GM23338 (cell line): ENCODE measurements around the gene USP15. TPM values are rescaled to one million over a fixed set of nuclear protein-coding genes. Genes with fewer than 3 reads are reported as not detected.

Experiments used
- ATAC-seq: fragments of 200-7000 bp; cut with Tn5 transposase; 3 replicates; pipeline ENCODE4 v1.9.1; 2020
- DNase-seq: peaks from one replicate; pipeline ENCODE4 v3.0.0-alpha.2; 2015; ENCODE audit warnings: low spot score
- H2AFZ ChIP-seq: fragments of 200-600 bp; sonication (generic); 2 replicates; pipeline ENCODE4 v1.8.0; 2016; ENCODE audit warnings: antibody characterized with exemption, mild to moderate bottlenecking, moderate library complexity
- H3F3A ChIP-seq: fragments of 200-600 bp; sonication (generic); replicated peaks from 2 replicates; pipeline ENCODE4 v1.8.0; 2017; ENCODE audit warnings: antibody characterized with exemption, mixed run types, low read depth
- H3K27ac ChIP-seq: fragments of 200-600 bp; sonication (generic); 2 replicates; pipeline ENCODE4 v1.6.1; 2016; ENCODE audit warnings: low read depth
- H3K27me3 ChIP-seq: fragments of 200-600 bp; sonication (generic); 2 replicates; pipeline ENCODE4 v1.8.0; 2016; ENCODE audit warnings: mild to moderate bottlenecking, mixed run types, moderate library complexity; ENCODE audit not compliant: insufficient read depth
- H3K36me3 ChIP-seq: fragments of 200-600 bp; sonication (generic); 2 replicates; pipeline ENCODE4 v1.8.0; 2016; ENCODE audit warnings: mild to moderate bottlenecking; ENCODE audit not compliant: insufficient read depth
- H3K4me1 ChIP-seq: fragments of 200-600 bp; sonication (generic); 2 replicates; pipeline ENCODE4 v1.8.0; 2016; ENCODE audit warnings: mild to moderate bottlenecking, moderate library complexity; ENCODE audit not compliant: insufficient read depth
- H3K4me2 ChIP-seq: fragments of 200-600 bp; sonication (generic); 2 replicates; pipeline ENCODE4 v1.7.1; 2017; ENCODE audit warnings: mixed run types
- H3K4me3 ChIP-seq: fragments of 200-600 bp; sonication (generic); 2 replicates; pipeline ENCODE4 v1.6.1; 2016; ENCODE audit warnings: mixed run types
- H3K79me2 ChIP-seq: fragments of 200-600 bp; sonication (generic); replicated peaks from 2 replicates; pipeline ENCODE4 v1.8.0; 2017; ENCODE audit warnings: mild to moderate bottlenecking; ENCODE audit not compliant: insufficient read depth
- H3K9me2 ChIP-seq: fragments of 200-600 bp; sonication (generic); 2 replicates; pipeline ENCODE4 v1.8.0; 2017; ENCODE audit not compliant: insufficient read depth
- H4K20me1 ChIP-seq: fragments of 200-600 bp; sonication (generic); replicated peaks from 2 replicates; pipeline ENCODE4 v1.8.0; 2017; ENCODE audit warnings: mild to moderate bottlenecking; ENCODE audit not compliant: insufficient read depth
- H3K27ac Mint-ChIP-seq: 2 replicates; pipeline ENCODE4 v1.8.0; 2020; ENCODE audit warnings: inconsistent platforms, mild to moderate bottlenecking, moderate library complexity, mixed read lengths
- H3K27me3 Mint-ChIP-seq: 3 replicates; pipeline ENCODE4 v1.8.0; 2022; ENCODE audit warnings: low read depth, mild to moderate bottlenecking, moderate library complexity, mixed read lengths, inconsistent platforms; ENCODE audit not compliant: insufficient read depth, poor library complexity
- H3K36me3 Mint-ChIP-seq: 3 replicates; pipeline ENCODE4 v1.8.0; 2021; ENCODE audit warnings: low read depth, mild to moderate bottlenecking, inconsistent platforms, moderate library complexity, mixed read lengths
- H3K4me1 Mint-ChIP-seq: 3 replicates; pipeline ENCODE4 v1.8.0; 2020; ENCODE audit warnings: mild to moderate bottlenecking, inconsistent platforms, mixed read lengths
- H3K4me3 Mint-ChIP-seq: 3 replicates; pipeline ENCODE4 v1.8.0; 2021; ENCODE audit warnings: moderate library complexity, mild to moderate bottlenecking, inconsistent platforms, mixed read lengths
- H3K9me3 Mint-ChIP-seq: 3 replicates; pipeline ENCODE4 v1.8.0; 2020; ENCODE audit warnings: moderate library complexity, mild to moderate bottlenecking, inconsistent platforms, mixed read lengths
- CREB1 ChIP-seq: fragments of 250-450 bp; sonication (Bioruptor Pico); IDR thresholded peaks from 2 replicates; pipeline ENCODE4 v1.5.0; 2020; ENCODE audit warnings: low read depth, mild to moderate bottlenecking, moderate library complexity
- CTCF ChIP-seq, 2 experiments: fragments of 200-600 bp in 1 of 2; sonication (generic) in 1 of 2; conservative IDR thresholded peaks; 2 replicates each; pipeline versions ENCODE4 v1.5.1 to v1.6.1; 2016 to 2017; ENCODE audit warnings: antibody characterized with exemption in 2 of 2, low read depth in 2 of 2, mild to moderate bottlenecking in 2 of 2, moderate library complexity in 1 of 2
- ETS1 ChIP-seq: IDR thresholded peaks from 2 replicates; pipeline ENCODE4 v1.6.1; 2016; ENCODE audit warnings: antibody characterized with exemption
- EZH2phosphoT487 ChIP-seq: fragments of 200-600 bp; sonication (generic); IDR thresholded peaks from one replicate; pipeline ENCODE4 v1.8.1; 2018; ENCODE audit warnings: antibody characterized with exemption; ENCODE audit not compliant: unreplicated experiment
- JUNB ChIP-seq: IDR thresholded peaks from one replicate; pipeline ENCODE4 v1.6.1; 2016; ENCODE audit warnings: antibody characterized with exemption; ENCODE audit not compliant: unreplicated experiment
- NANOG ChIP-seq: IDR thresholded peaks from 2 replicates; pipeline ENCODE4 v1.6.1; 2016; ENCODE audit warnings: antibody characterized with exemption, borderline replicate concordance
- POLR2AphosphoS5 ChIP-seq: IDR thresholded peaks from 2 replicates; pipeline ENCODE4 v1.6.1; 2016; ENCODE audit warnings: antibody characterized with exemption, low read depth
- REST ChIP-seq: IDR thresholded peaks from one replicate; pipeline ENCODE4 v1.6.1; 2018; ENCODE audit warnings: antibody characterized with exemption; ENCODE audit not compliant: unreplicated experiment
- STAT1 ChIP-seq: IDR thresholded peaks from one replicate; pipeline ENCODE4 v1.6.1; 2016; ENCODE audit warnings: antibody characterized with exemption; ENCODE audit not compliant: unreplicated experiment
- ZNF114 ChIP-seq: fragments of 250-450 bp; sonication (Bioruptor Pico); IDR thresholded peaks from 2 replicates; pipeline ENCODE4 v1.5.0; 2020; ENCODE audit warnings: mild to moderate bottlenecking, moderate library complexity
- ZNF331 ChIP-seq: fragments of 250-450 bp; sonication (Bioruptor Pico); IDR thresholded peaks from 2 replicates; pipeline ENCODE4 v1.5.0; 2020; ENCODE audit warnings: low read depth, mild to moderate bottlenecking, moderate library complexity
- ZNF462 ChIP-seq: fragments of 250-450 bp; sonication (Bioruptor Pico); IDR thresholded peaks from 2 replicates; pipeline ENCODE4 v1.5.0; 2020; ENCODE audit warnings: mild to moderate bottlenecking, moderate library complexity
- polyA plus RNA-seq: library from polyadenylated mRNA; unstranded; fragments of >200 nt; fragmentation: Nextera tagmentation; extraction: Ambion mirVana; gene quantifications from 2 replicates; pipeline ENCODE4 v1.2.1, GENCODE V29; 2016
- total RNA-seq: library from RNA; depleted of rRNA; stranded (reverse); fragments of >200 nt; shearing (Covaris generic); gene quantifications from 2 replicates; pipeline ENCODE4 v1.2.3, GENCODE V29; 2014

The USP15 gene
- total and polyA plus RNA-seq, 2 experiments from 2014 or later: 29.5 to 60.3 TPM

GRCh38 chr12:62296001-62296400, 35.8 kb downstream of the USP15 start (continued):
- no peak for TF ChIP-seq EZH2phosphoT487
- TF ChIP-seq CREB1 (CRISPR knock-in tag): no peak
- no peak for TF ChIP-seq POLR2AphosphoS5
- no peak for TF ChIP-seq CTCF (conservative IDR thresholded peaks at IDR 0.05; ENCODE audit: low read depth in 2 of 2)
- no peak for TF ChIP-seq STAT1
- TF ChIP-seq NANOG: no peak

GRCh38 chr12:62297321-62297720, 37.1 kb downstream of the USP15 start:
- H3K9me3 Mint-ChIP-seq: no peaks in the 10 kb centered on the region
- Histone ChIP-seq H4K20me1 (no peaks in the 10 kb centered on the region), H3K27me3 (no peaks in the 10 kb centered on the region), H3K27ac (no peak overlapping the region), H3K9me2 (no peaks in the 10 kb centered on the region), H3K4me2 (no peak overlapping the region), H3K79me2 (peaks cover 21% of the 10 kb centered on the region; the same call in 1 of the 2 replicates), H3K4me3 (no peak overlapping the region), H3K4me1 (no peaks in the 10 kb centered on the region), H3F3A (no peaks in the 10 kb centered on the region), H2AFZ (no peak overlapping the region), H3K36me3 (no peaks in the 10 kb centered on the region)
- H3K4me3 Mint-ChIP-seq: no peak overlapping the region
- TF ChIP-seq EZH2phosphoT487 (no peak), ZNF331 (CRISPR knock-in tag) (no peak), ZNF114 (CRISPR knock-in tag) (no peak), ETS1 (no peak), NANOG (no peak), POLR2AphosphoS5 (no peak), ZNF462 (no peak), STAT1 (no peak), JUNB (no peak), CREB1 (CRISPR knock-in tag) (no peak), REST (no peak)
- DNase-seq: no peak
- H3K27me3 Mint-ChIP-seq: peaks cover 4% of the 10 kb centered on the region
- H3K4me1 Mint-ChIP-seq: peaks cover 9% of the 10 kb centered on the region
- H3K27ac Mint-ChIP-seq: no peak overlapping the region
- no peak for ATAC-seq
- peaks cover 6% of the 10 kb centered on the region; the same call in 1 of the 3 replicates for H3K36me3 Mint-ChIP-seq
